Vagina (tissue), 2 donors: ENCODE measurements around the gene TERT.

Experiments used
- CTCF ChIP-seq, 3 experiments: fragments of 450-650 bp in 2 of 3; fragments of 200-600 bp in 1 of 3; sonication (generic) in 1 of 3; IDR thresholded peaks; one replicate each; pipeline ENCODE4 v1.5.1; 2017 to 2019; ENCODE audit warnings: antibody characterized with exemption in 3 of 3, mild to moderate bottlenecking in 2 of 3, moderate library complexity in 2 of 3
- POLR2A ChIP-seq, 2 donors: fragments of 450-650 bp; IDR thresholded peaks; one replicate each; pipeline ENCODE4 v1.6.1; 2017; ENCODE audit warnings: antibody characterized with exemption in 2 of 2, mild to moderate bottlenecking in 2 of 2, moderate library complexity in 2 of 2
- POLR2AphosphoS5 ChIP-seq, 2 donors: sonication (generic); formaldehyde crosslinking; IDR thresholded peaks; one replicate each; pipeline ENCODE4 v1.9.0; 2017; ENCODE audit warnings: antibody characterized with exemption in 2 of 2, mild to moderate bottlenecking in 2 of 2, low read depth in 1 of 2; ENCODE audit not compliant: insufficient read depth in 1 of 2

GRCh38 chr5:1311439-1312055 lies 16.7 kb upstream of the TERT start:
- no peak for TF ChIP-seq CTCF (IDR thresholded peaks at IDR 0.05)
- TF ChIP-seq POLR2A (IDR thresholded peaks at IDR 0.05) = no peak
- TF ChIP-seq POLR2AphosphoS5 (IDR thresholded peaks at IDR 0.05; ENCODE audit: insufficient read depth in 1 of 2, low read depth in 1 of 2) = no peak
